ENCODE data around the gene UGT3A1. TPM values are rescaled to one million over a fixed set of nuclear protein-coding genes. Genes with fewer than 3 reads are reported as not detected.

The UGT3A1 gene
- total RNA-seq, 1 experiment from 2014 or later: not detected

DNA sequence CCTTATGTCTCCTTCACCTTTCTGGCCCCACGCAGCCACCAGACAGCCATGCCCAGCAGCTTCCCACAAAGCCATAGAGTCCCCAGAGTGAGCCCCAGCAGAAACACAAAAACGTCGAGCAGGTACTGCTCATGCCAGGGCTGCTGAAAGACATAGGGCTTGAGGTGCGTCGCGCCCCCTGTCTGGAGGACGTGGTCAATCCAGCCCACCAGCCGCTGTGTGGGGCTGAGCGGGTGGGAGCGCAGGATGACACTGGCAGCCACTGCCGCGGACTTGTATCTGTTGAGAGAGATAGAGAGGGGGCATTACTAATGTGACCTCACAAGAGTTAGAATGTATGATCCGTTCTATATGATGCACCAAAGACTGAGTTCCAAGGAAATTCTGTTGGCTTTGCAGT is 44.5 kb upstream of the UGT3A1 start:
- H3K4me1 ChIP-seq (ENCODE audit: control insufficient read depth in 1 of 2, insufficient read depth in 2 of 2, low read length in 2 of 2): no peaks in the 10 kb centered on the region
- no peaks in the 10 kb centered on the region for H3K9me2 ChIP-seq (ENCODE audit: insufficient read depth)
- BruUV-seq (replicated peaks): no TSS peak
- H3K9ac ChIP-seq (ENCODE audit: low read length): no peak overlapping the region
- ChIA-PET POLR2A (no interaction called here), RAD21 (ENCODE audit: low non-redundant PET in 1 of 2, low total read pairs in 2 of 2, uncharacterized antibody in 2 of 2, unreplicated experiment in 2 of 2) (no interaction called here), CTCF (no interaction called here)
- ATAC-seq: no peak
- DNase-seq (ENCODE audit: low read depth, low spot score): no peak
- H3K27ac ChIP-seq (ENCODE audit: low read depth, low read length): no peak overlapping the region
- H3K4me2 ChIP-seq (ENCODE audit: low read length): no peak overlapping the region
- no peaks in the 10 kb centered on the region for H3K9me3 ChIP-seq (ENCODE audit: control insufficient read depth in 1 of 2, insufficient read depth in 1 of 2, low read depth in 1 of 2, low read length in 2 of 2)
- no peaks in the 10 kb centered on the region for H3K79me2 ChIP-seq (ENCODE audit: insufficient read depth, low read length)
- H3K4me3 ChIP-seq (replicated peaks in 1 of 2; ENCODE audit: low read depth in 1 of 2, low read length in 2 of 2): no peak overlapping the region
- intact Hi-C loops (cut with micrococcal nuclease): no loop called here
- no peak for TF ChIP-seq CBX3 (IDR thresholded peaks at IDR 0.05; ENCODE audit: low read depth)
- TF ChIP-seq POLR2A (IDR thresholded peaks at IDR 0.05; ENCODE audit: borderline replicate concordance, extremely low read depth, insufficient read depth, insufficient read length): no peak
- no peak for TF ChIP-seq RAD21 (IDR thresholded peaks at IDR 0.05; ENCODE audit: low read depth)
- TF ChIP-seq, protein P1, sequence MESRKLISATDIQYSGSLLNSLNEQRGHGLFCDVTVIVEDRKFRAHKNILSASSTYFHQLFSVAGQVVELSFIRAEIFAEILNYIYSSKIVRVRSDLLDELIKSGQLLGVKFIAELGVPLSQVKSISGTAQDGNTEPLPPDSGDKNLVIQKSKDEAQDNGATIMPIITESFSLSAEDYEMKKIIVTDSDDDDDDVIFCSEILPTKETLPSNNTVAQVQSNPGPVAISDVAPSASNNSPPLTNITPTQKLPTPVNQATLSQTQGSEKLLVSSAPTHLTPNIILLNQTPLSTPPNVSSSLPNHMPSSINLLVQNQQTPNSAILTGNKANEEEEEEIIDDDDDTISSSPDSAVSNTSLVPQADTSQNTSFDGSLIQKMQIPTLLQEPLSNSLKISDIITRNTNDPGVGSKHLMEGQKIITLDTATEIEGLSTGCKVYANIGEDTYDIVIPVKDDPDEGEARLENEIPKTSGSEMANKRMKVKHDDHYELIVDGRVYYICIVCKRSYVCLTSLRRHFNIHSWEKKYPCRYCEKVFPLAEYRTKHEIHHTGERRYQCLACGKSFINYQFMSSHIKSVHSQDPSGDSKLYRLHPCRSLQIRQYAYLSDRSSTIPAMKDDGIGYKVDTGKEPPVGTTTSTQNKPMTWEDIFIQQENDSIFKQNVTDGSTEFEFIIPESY (IDR thresholded peaks at IDR 0.05; ENCODE audit: extremely low read depth, insufficient replicate concordance, low read length): no peak
- no peak for TF ChIP-seq ELF1 (IDR thresholded peaks at IDR 0.05; ENCODE audit: borderline replicate concordance, low read depth)
- TF ChIP-seq ZNF274 (IDR thresholded peaks at IDR 0.05; ENCODE audit: low read depth, low read length): no peak
- TF ChIP-seq ZFX (IDR thresholded peaks at IDR 0.05): no peak
- no peak for TF ChIP-seq SP1 (IDR thresholded peaks at IDR 0.05; ENCODE audit: low read depth)
- no peak for TF ChIP-seq SRF (IDR thresholded peaks at IDR 0.05; ENCODE audit: low read depth)
- TF ChIP-seq, protein P2, sequence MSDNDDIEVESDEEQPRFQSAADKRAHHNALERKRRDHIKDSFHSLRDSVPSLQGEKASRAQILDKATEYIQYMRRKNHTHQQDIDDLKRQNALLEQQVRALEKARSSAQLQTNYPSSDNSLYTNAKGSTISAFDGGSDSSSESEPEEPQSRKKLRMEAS (IDR thresholded peaks at IDR 0.05): no peak
- no peak for TF ChIP-seq EGR1 (IDR thresholded peaks at IDR 0.05; ENCODE audit: low read depth)
- TF ChIP-seq, protein P3, sequence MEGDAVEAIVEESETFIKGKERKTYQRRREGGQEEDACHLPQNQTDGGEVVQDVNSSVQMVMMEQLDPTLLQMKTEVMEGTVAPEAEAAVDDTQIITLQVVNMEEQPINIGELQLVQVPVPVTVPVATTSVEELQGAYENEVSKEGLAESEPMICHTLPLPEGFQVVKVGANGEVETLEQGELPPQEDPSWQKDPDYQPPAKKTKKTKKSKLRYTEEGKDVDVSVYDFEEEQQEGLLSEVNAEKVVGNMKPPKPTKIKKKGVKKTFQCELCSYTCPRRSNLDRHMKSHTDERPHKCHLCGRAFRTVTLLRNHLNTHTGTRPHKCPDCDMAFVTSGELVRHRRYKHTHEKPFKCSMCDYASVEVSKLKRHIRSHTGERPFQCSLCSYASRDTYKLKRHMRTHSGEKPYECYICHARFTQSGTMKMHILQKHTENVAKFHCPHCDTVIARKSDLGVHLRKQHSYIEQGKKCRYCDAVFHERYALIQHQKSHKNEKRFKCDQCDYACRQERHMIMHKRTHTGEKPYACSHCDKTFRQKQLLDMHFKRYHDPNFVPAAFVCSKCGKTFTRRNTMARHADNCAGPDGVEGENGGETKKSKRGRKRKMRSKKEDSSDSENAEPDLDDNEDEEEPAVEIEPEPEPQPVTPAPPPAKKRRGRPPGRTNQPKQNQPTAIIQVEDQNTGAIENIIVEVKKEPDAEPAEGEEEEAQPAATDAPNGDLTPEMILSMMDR (IDR thresholded peaks at IDR 0.05 in 2 of 3, conservative IDR thresholded peaks at IDR 0.05 in 1 of 3; ENCODE audit: borderline replicate concordance in 1 of 3, insufficient read depth in 1 of 3, low read depth in 2 of 3, low read length in 2 of 3): no peak
- no peak for TF ChIP-seq YY1 (IDR thresholded peaks at IDR 0.05; ENCODE audit: extremely low read depth, insufficient replicate concordance, low read depth, low read length)
- TF ChIP-seq, protein P4, sequence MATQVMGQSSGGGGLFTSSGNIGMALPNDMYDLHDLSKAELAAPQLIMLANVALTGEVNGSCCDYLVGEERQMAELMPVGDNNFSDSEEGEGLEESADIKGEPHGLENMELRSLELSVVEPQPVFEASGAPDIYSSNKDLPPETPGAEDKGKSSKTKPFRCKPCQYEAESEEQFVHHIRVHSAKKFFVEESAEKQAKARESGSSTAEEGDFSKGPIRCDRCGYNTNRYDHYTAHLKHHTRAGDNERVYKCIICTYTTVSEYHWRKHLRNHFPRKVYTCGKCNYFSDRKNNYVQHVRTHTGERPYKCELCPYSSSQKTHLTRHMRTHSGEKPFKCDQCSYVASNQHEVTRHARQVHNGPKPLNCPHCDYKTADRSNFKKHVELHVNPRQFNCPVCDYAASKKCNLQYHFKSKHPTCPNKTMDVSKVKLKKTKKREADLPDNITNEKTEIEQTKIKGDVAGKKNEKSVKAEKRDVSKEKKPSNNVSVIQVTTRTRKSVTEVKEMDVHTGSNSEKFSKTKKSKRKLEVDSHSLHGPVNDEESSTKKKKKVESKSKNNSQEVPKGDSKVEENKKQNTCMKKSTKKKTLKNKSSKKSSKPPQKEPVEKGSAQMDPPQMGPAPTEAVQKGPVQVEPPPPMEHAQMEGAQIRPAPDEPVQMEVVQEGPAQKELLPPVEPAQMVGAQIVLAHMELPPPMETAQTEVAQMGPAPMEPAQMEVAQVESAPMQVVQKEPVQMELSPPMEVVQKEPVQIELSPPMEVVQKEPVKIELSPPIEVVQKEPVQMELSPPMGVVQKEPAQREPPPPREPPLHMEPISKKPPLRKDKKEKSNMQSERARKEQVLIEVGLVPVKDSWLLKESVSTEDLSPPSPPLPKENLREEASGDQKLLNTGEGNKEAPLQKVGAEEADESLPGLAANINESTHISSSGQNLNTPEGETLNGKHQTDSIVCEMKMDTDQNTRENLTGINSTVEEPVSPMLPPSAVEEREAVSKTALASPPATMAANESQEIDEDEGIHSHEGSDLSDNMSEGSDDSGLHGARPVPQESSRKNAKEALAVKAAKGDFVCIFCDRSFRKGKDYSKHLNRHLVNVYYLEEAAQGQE (IDR thresholded peaks at IDR 0.05; ENCODE audit: low read depth): no peak
- no peak for TF ChIP-seq CEBPB (IDR thresholded peaks at IDR 0.05; ENCODE audit: low read depth)
- TF ChIP-seq FOSL1 (IDR thresholded peaks at IDR 0.05; ENCODE audit: low read depth): no peak
- TF ChIP-seq TCF7L2 (IDR thresholded peaks at IDR 0.05; ENCODE audit: borderline replicate concordance, extremely low read depth, insufficient read depth, insufficient read length): no peak
- no peak for TF ChIP-seq EZH2 (IDR thresholded peaks at IDR 0.05)
- no peaks in the 10 kb centered on the region for H4K20me1 ChIP-seq (ENCODE audit: insufficient read depth)
- no peaks in the 10 kb centered on the region for H3K36me3 ChIP-seq (ENCODE audit: control insufficient read depth in 1 of 2, insufficient read depth in 2 of 2, low read length in 2 of 2)
- peaks cover 18% of the 10 kb centered on the region; the same call in 1 of the 2 replicates for H3K27me3 ChIP-seq (ENCODE audit: insufficient read depth, low read length)
- no peak overlapping the region for H2AFZ ChIP-seq (ENCODE audit: low read depth, low read length, poor library complexity, severe bottlenecking)
